Measurements from ENCODE around the gene LSM14A. TPM values are rescaled to one million over a fixed set of nuclear protein-coding genes. Genes with fewer than 3 reads are reported as not detected.
"Not testable (repeated sequence)": the region's sequence is repeated elsewhere in the genome, so short reads cannot be mapped to it uniquely, and the experiment has no call there.

The LSM14A gene
- polyA plus RNA-seq, result 100 to 1,000 TPM in 1 of 3 donors, 10 to 100 TPM in 2; 35.5 to 105 (median 72.8) TPM

GRCh38 chr19:34171877-34172660 lies at the start of gene LSM14A:
LSM14A (plus strand) TSS chr19:34172504; CDS start chr19:34172643, 139 bp downstream.
- 0 to 1% (median 0%) methylated on average over 77 to 83 of the region's 83 CpGs for WGBS, 3 donors
- H3K27ac ChIP-seq (ENCODE audit: low read depth, low read length), result peak within 1 kb of the TSS; percentile 75

GRCh38 chr19:34124828-34125227 lies 47.5 kb upstream of the LSM14A start:
- WGBS, 3 donors, result 0 to 20% (median 11%) methylated on average over 1 of the region's 1 CpG
- H3K27ac ChIP-seq (ENCODE audit: low read depth, low read length), result no peak overlapping the region

- H3K27ac ChIP-seq (ENCODE audit: low read depth, low read length), result no peak overlapping the region
- 84 to 92% (median 85%) methylated on average over 8 of the region's 8 CpGs for WGBS, 3 donors
These were observed 45.3 kb upstream of the LSM14A start for GRCh38 chr19:34126966-34127365.

GRCh38 chr19:34127684-34128189 lies 44.6 kb upstream of the LSM14A start:
- 78 to 88% (median 86%) methylated on average over 6 of the region's 6 CpGs for WGBS, 3 donors
- H3K27ac ChIP-seq (ENCODE audit: low read depth, low read length), result no peak overlapping the region

GRCh38 chr19:34128558-34129250 lies 43.6 kb upstream of the LSM14A start:
- H3K27ac ChIP-seq (ENCODE audit: low read depth, low read length), result no peak overlapping the region
- WGBS, 3 donors, result 61 to 73% (median 66%) methylated on average over 6 of the region's 6 CpGs

- H3K27ac ChIP-seq (ENCODE audit: low read depth, low read length), result no peak overlapping the region
These were observed 41.2 kb upstream of the LSM14A start for GRCh38 chr19:34131100-34131499.

GRCh38 chr19:34132145-34132544 lies 40.2 kb upstream of the LSM14A start:
- 92 to 95% (median 92%) methylated on average over 9 to 21 of the region's 24 CpGs for WGBS, 3 donors
- H3K27ac ChIP-seq (ENCODE audit: low read depth, low read length), result not testable (repeated sequence)

- 87 to 94% (median 90%) methylated on average over 3 to 22 of the region's 32 CpGs for WGBS, 3 donors
- not testable (repeated sequence) for H3K27ac ChIP-seq (ENCODE audit: low read depth, low read length)
These were observed 39.6 kb upstream of the LSM14A start for GRCh38 chr19:34132706-34133105.

GRCh38 chr19:34134190-34135053 lies 37.9 kb upstream of the LSM14A start:
- H3K27ac ChIP-seq (ENCODE audit: low read depth, low read length), result no peak overlapping the region
- WGBS, 3 donors, result 1% methylated on average over 60 to 63 of the region's 63 CpGs

GRCh38 chr19:34135054-34135800 lies 37.1 kb upstream of the LSM14A start:
- no peak overlapping the region for H3K27ac ChIP-seq (ENCODE audit: low read depth, low read length)

GRCh38 chr19:34135821-34136611 lies 36.3 kb upstream of the LSM14A start:
- 70 to 86% (median 86%) methylated on average over 7 of the region's 7 CpGs for WGBS, 3 donors
- H3K27ac ChIP-seq (ENCODE audit: low read depth, low read length), result no peak overlapping the region

More at GRCh38 chr19:34135054-34135800, 37.1 kb upstream of the LSM14A start:
- 68 to 82% (median 82%) methylated on average over 24 of the region's 24 CpGs for WGBS, 3 donors

- 24 to 44% (median 32%) methylated on average over 5 of the region's 5 CpGs for WGBS, 3 donors
- no peak overlapping the region for H3K27ac ChIP-seq (ENCODE audit: low read depth, low read length)
These were observed 31.3 kb upstream of the LSM14A start for GRCh38 chr19:34141025-34141424.

GRCh38 chr19:34142440-34142839 lies 29.9 kb upstream of the LSM14A start:
- no peak overlapping the region for H3K27ac ChIP-seq (ENCODE audit: low read depth, low read length)
- WGBS, 3 donors, result 73 to 79% (median 73%) methylated on average over 3 of the region's 3 CpGs

GRCh38 chr19:34145741-34146202 lies 26.5 kb upstream of the LSM14A start:
- WGBS, 3 donors, result 14 to 15% (median 14%) methylated on average over 7 of the region's 7 CpGs
- no peak overlapping the region for H3K27ac ChIP-seq (ENCODE audit: low read depth, low read length)

- no peak overlapping the region for H3K27ac ChIP-seq (ENCODE audit: low read depth, low read length)
- 81 to 92% (median 89%) methylated on average over 9 of the region's 9 CpGs for WGBS, 3 donors
These were observed 23.6 kb upstream of the LSM14A start for GRCh38 chr19:34148658-34149185.

- H3K27ac ChIP-seq (ENCODE audit: low read depth, low read length), result no peak overlapping the region
- WGBS, 3 donors, result 66 to 84% (median 78%) methylated on average over 5 of the region's 5 CpGs
These were observed 22.4 kb upstream of the LSM14A start for GRCh38 chr19:34149873-34150272.

- H3K27ac ChIP-seq (ENCODE audit: low read depth, low read length), result no peak overlapping the region
- WGBS, 3 donors, result 72 to 87% (median 86%) methylated on average over 4 of the region's 4 CpGs
These were observed 21.7 kb upstream of the LSM14A start for GRCh38 chr19:34150558-34150957.

All from adipose tissue (tissue), 3 donors.